AG08395 (cell line): ENCODE results near the gene CHMP2A.
"Not testable (repeated sequence)": the region's sequence is repeated elsewhere in the genome, so short reads cannot be mapped to it uniquely, and the experiment has no call there.

ENCODE experiments used
- DNase-seq: peaks from one replicate; pipeline ENCODE4 v3.0.0; 2012; ENCODE audit warnings: mixed read lengths, low spot score

The CHMP2A gene

DNA sequence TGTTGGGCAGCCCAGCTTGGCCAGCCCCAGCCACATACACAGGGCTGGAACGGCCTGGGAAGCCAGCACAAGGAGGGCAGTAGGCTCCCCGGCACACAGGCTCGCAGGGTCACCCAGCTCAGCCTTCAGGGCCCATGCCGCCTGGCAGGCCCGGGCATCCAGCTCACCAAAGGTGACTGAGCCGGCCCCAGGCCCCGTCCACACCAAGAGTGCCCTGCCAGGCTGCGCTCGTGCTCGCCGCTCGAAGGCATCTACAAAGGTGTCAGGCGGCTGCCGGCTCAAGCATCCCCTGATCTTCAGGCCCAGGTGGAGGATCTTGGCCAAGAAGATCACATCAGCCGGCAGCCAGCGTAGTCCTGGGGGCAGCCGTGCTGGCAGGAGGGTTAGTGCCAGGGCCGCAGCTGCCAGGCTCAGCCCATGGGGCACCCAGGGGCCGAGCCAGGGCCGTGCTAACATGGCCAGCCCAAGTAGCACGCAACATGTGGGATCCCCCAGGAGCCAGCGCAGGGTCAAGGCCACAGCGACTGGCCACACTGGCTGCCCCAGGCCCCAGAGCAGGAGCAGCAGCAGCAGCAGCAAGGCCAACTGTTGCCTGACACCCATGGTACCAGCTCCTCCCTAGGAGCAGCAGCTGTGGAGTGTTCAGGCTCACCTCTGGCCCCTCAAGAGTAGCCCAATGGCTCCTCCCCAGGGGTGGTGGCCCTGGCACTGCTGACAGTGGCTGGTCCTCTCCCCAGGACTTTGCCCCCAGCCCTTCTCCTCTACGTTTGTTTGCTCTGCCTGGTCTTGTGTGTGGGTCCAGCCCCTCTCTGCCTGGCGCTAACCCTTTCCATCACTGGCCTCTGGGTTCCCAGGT is 43.3 kb downstream of the CHMP2A start, which contains the start of gene SLC27A5:
Gene SLC27A5, minus strand, starts transcription at position 640 of the 856 bp plus-strand sequence. Its CDS starts 37 bp downstream, at position 603.
- no peak for DNase-seq

DNA sequence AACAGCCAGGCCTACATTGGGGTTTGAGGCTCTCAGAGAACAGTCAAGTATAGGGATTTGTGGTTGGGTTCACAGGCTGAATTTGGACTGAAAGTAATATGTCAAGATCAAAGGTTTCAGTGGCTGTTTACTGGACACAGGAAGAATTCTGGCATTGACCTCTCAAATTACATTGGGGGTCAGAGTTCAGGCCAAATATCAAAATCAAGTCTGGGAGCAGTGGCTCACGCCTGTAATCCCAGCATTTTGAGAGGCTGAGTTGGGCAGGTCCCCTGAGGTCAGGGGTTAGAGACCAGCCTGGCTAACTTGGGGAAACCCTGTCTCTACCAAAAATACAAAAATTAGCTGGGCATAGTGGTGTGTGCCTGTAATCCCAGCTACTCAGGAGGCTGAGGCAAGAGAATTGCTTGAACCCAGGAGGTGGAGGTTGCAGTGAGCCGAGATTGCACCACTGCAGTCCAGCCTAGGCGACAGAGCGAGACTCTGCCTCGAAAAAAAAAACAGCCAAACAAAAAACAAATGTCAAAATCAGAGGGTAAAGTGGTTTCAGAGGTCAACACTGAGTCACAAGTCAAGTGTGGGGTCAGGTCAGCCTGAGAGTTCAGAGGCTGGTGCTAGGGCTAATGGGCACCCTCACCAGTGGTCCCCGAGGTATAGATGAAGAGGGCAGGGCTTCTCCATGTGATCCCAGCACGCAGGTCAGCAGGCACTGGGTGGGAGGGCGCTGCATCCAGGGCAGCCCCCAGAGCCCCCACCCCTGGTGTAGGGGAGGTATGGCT is 44.6 kb downstream of the CHMP2A start:
- DNase-seq, result no peak

DNA sequence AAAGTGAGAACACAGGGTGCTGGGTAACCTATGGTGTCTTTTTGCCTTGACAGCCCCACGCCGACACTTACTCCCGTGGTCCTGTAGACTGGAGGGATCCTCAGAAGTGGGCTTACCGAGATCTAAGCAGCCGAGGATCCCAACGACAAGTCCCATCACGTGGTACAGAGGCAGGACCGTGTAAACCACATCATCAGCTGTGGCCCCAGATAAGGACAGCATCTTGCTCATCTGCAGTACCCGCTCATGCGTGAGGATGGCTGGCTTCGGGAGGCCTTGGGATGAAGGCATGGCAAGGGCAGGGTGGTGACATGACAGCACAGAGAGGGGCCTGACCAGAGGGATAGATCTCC is 45.2 kb downstream of the CHMP2A start:
- DNase-seq, result no peak

DNA sequence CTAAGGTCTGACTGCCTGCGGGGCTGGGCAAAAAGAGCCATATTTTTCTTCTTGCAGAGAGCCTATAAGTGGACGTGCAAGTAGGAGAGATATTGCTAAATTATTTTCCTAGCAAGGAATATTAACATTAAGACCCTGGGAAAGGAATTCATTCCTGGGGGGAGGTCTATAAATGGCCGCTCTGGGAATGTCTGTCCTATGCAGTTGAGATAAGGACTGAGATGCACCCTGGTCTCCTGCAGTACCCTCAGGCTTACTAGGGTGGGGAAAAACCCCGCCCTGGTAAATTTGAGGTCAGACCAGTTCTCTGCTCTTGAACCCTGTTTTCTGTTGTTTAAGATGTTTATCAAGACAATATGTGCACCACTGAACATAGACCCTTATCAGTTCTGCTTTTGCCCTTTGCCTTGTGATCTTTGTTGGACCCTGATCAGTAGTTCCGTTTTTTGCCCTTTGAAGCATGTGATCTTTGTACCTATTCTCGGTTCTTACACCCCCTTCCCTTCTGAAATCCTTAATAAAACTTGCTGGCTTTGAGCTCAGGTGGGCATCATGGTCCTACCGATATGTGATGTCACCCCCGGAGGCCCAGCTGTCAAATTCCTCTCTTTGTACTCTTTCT is 47.2 kb downstream of the CHMP2A start:
- not testable (repeated sequence) for DNase-seq
